GM21526 (cell line): ENCODE data around the gene UXS1.

ENCODE experiments used
- ATAC-seq: cut with Tn5 transposase; IDR thresholded peaks from one replicate; pipeline ENCODE4 v1.9.1; 2021; ENCODE audit warnings: moderate library complexity; ENCODE audit not compliant: unreplicated experiment, low FRiP score

UXS1 gene

GRCh38 chr2:106054880-106055655, 139.0 kb downstream of the UXS1 start:
- no peak for ATAC-seq

- no peak for ATAC-seq
These were observed 139.8 kb downstream of the UXS1 start for GRCh38 chr2:106054321-106054720.

GRCh38 chr2:106053581-106053980, 140.5 kb downstream of the UXS1 start:
- no peak for ATAC-seq

GRCh38 chr2:106053116-106053515, 141.0 kb downstream of the UXS1 start:
- no peak for ATAC-seq

GRCh38 chr2:106044859-106045258, 149.2 kb downstream of the UXS1 start:
- no peak for ATAC-seq

- ATAC-seq: no peak
These were observed 150.1 kb downstream of the UXS1 start for GRCh38 chr2:106044021-106044420.
